Immature natural killer cell (primary cell): Measurements from ENCODE around the gene NKTR. TPM values are rescaled to one million over a fixed set of nuclear protein-coding genes. Genes with fewer than 3 reads are reported as not detected.

ENCODE experiments used
- DNase-seq, 3 donors: peaks; one replicate each; pipeline ENCODE4 v3.0.0; 2022; ENCODE audit warnings: mixed read lengths in 1 of 3
- H3K27ac Mint-ChIP-seq, 6 donors: one replicate each; pipeline ENCODE4 v1.8.0; 2020; ENCODE audit warnings: mixed read lengths in 6 of 6, mild to moderate bottlenecking in 5 of 6, inconsistent platforms in 4 of 6, moderate library complexity in 3 of 6
- H3K27me3 Mint-ChIP-seq, 3 donors: one replicate each; pipeline ENCODE4 v1.8.0; 2020 to 2021; ENCODE audit warnings: low read depth in 3 of 3, mild to moderate bottlenecking in 3 of 3, mixed read lengths in 3 of 3, moderate library complexity in 3 of 3, inconsistent platforms in 1 of 3
- H3K36me3 Mint-ChIP-seq, 3 donors: one replicate each; pipeline ENCODE4 v1.8.0; 2020; ENCODE audit warnings: mixed read lengths in 3 of 3, inconsistent platforms in 2 of 3, mild to moderate bottlenecking in 2 of 3
- H3K4me1 Mint-ChIP-seq, 2 donors: one replicate each; pipeline ENCODE4 v1.8.0; 2020; ENCODE audit warnings: inconsistent platforms in 2 of 2, mild to moderate bottlenecking in 2 of 2, mixed read lengths in 2 of 2, moderate library complexity in 1 of 2
- H3K4me3 Mint-ChIP-seq, 5 donors: one replicate each; pipeline ENCODE4 v1.8.0; 2020; ENCODE audit warnings: mild to moderate bottlenecking in 5 of 5, mixed read lengths in 5 of 5, inconsistent platforms in 3 of 5, moderate library complexity in 3 of 5
- H3K9me3 Mint-ChIP-seq, 6 donors: one replicate each; pipeline ENCODE4 v1.8.0; 2020; ENCODE audit warnings: mild to moderate bottlenecking in 6 of 6, mixed read lengths in 6 of 6, inconsistent platforms in 4 of 6, moderate library complexity in 3 of 6
- polyA plus RNA-seq, 3 donors: library from polyadenylated mRNA; unstranded; fragments of 300-500 nt; fragmentation: Illumina TruSeq; gene quantifications; one replicate each; pipeline ENCODE4 v1.2.3, GENCODE V29; 2021

The NKTR gene
- polyA plus RNA-seq, 3 donors from 2014 or later: 6.9 to 15.9 (median 7.4) TPM

- Mint-ChIP-seq H3K4me1 (no peaks in the 10 kb centered on the region), H3K27me3 (peaks cover 0 to 9% (median 2%) of the 10 kb centered on the region in 3 donors), H3K27ac (no peak overlapping the region), H3K9me3 (no peaks in the 10 kb centered on the region), H3K36me3 (no peaks in the 10 kb centered on the region), H3K4me3 (peak overlapping the region in 1 of 5 donors; percentile 21)
- DNase-seq: no peak
Observed at GRCh38 chr3:42663581-42664437, 63.3 kb downstream of the NKTR start.

GRCh38 chr3:42664438-42664803 lies 63.9 kb downstream of the NKTR start:
- no peaks in the 10 kb centered on the region for H3K4me1 Mint-ChIP-seq
- no peak overlapping the region for H3K4me3 Mint-ChIP-seq
- no peak overlapping the region for H3K27ac Mint-ChIP-seq
- H3K36me3 Mint-ChIP-seq: no peaks in the 10 kb centered on the region
- no peaks in the 10 kb centered on the region for H3K9me3 Mint-ChIP-seq
- no peak for DNase-seq
- peaks cover 0 to 9% (median 2%) of the 10 kb centered on the region in 3 donors for H3K27me3 Mint-ChIP-seq

- H3K36me3 Mint-ChIP-seq: no peaks in the 10 kb centered on the region
- peaks cover 0 to 11% (median 0%) of the 10 kb centered on the region in 3 donors for H3K27me3 Mint-ChIP-seq
- no peak overlapping the region for H3K27ac Mint-ChIP-seq
- no peaks in the 10 kb centered on the region for H3K9me3 Mint-ChIP-seq
- no peak for DNase-seq
- H3K4me3 Mint-ChIP-seq: no peak overlapping the region
- no peaks in the 10 kb centered on the region for H3K4me1 Mint-ChIP-seq
Observed at GRCh38 chr3:42665050-42665878, 64.8 kb downstream of the NKTR start.

GRCh38 chr3:42666022-42666421 lies 65.5 kb downstream of the NKTR start:
- DNase-seq: no peak
- Mint-ChIP-seq H3K4me1 (no peaks in the 10 kb centered on the region), H3K4me3 (no peak overlapping the region), H3K36me3 (no peaks in the 10 kb centered on the region), H3K27ac (no peak overlapping the region), H3K27me3 (peaks cover 0 to 9% (median 0%) of the 10 kb centered on the region in 3 donors), H3K9me3 (no peaks in the 10 kb centered on the region)

- Mint-ChIP-seq H3K36me3 (no peaks in the 10 kb centered on the region), H3K27ac (no peak overlapping the region), H3K27me3 (peaks cover 0 to 9% (median 0%) of the 10 kb centered on the region in 3 donors), H3K4me3 (no peak overlapping the region), H3K9me3 (no peaks in the 10 kb centered on the region), H3K4me1 (no peaks in the 10 kb centered on the region)
- no peak for DNase-seq
Observed at GRCh38 chr3:42666577-42666998, 66.1 kb downstream of the NKTR start.

GRCh38 chr3:42667096-42667522 lies 66.6 kb downstream of the NKTR start:
- H3K9me3 Mint-ChIP-seq: no peaks in the 10 kb centered on the region
- H3K36me3 Mint-ChIP-seq: no peaks in the 10 kb centered on the region
- no peak overlapping the region for H3K4me3 Mint-ChIP-seq
- no peak for DNase-seq
- H3K27ac Mint-ChIP-seq: no peak overlapping the region
- H3K4me1 Mint-ChIP-seq: no peaks in the 10 kb centered on the region
- H3K27me3 Mint-ChIP-seq: peaks cover 0 to 9% (median 0%) of the 10 kb centered on the region in 3 donors

GRCh38 chr3:42667523-42668412 lies 67.3 kb downstream of the NKTR start:
- Mint-ChIP-seq H3K4me3 (no peak overlapping the region), H3K36me3 (no peaks in the 10 kb centered on the region), H3K4me1 (no peaks in the 10 kb centered on the region), H3K27ac (no peak overlapping the region), H3K27me3 (peaks cover 0 to 9% (median 0%) of the 10 kb centered on the region in 3 donors), H3K9me3 (no peaks in the 10 kb centered on the region)
- no peak for DNase-seq

GRCh38 chr3:42668413-42668760 lies 67.9 kb downstream of the NKTR start:
- no peak for DNase-seq
- Mint-ChIP-seq H3K27ac (no peak overlapping the region), H3K27me3 (peaks cover 0 to 9% (median 0%) of the 10 kb centered on the region in 3 donors), H3K4me3 (no peak overlapping the region), H3K4me1 (no peaks in the 10 kb centered on the region), H3K36me3 (no peaks in the 10 kb centered on the region), H3K9me3 (no peaks in the 10 kb centered on the region)

- Mint-ChIP-seq H3K27me3 (peaks cover 0 to 9% (median 0%) of the 10 kb centered on the region in 3 donors), H3K4me1 (no peaks in the 10 kb centered on the region), H3K9me3 (no peaks in the 10 kb centered on the region), H3K27ac (no peak overlapping the region), H3K36me3 (no peaks in the 10 kb centered on the region), H3K4me3 (no peak overlapping the region)
- no peak for DNase-seq
Observed at GRCh38 chr3:42668793-42669217, 68.3 kb downstream of the NKTR start.

GRCh38 chr3:42670051-42670576 lies 69.6 kb downstream of the NKTR start:
- Mint-ChIP-seq H3K27me3 (peaks cover 0 to 9% (median 0%) of the 10 kb centered on the region in 3 donors), H3K36me3 (no peaks in the 10 kb centered on the region), H3K27ac (no peak overlapping the region)

GRCh38 chr3:42670670-42671069 lies 70.2 kb downstream of the NKTR start:
- no peak for DNase-seq
- Mint-ChIP-seq H3K4me3 (no peak overlapping the region), H3K36me3 (no peaks in the 10 kb centered on the region), H3K27me3 (peaks cover 0 to 9% (median 0%) of the 10 kb centered on the region in 3 donors), H3K9me3 (no peaks in the 10 kb centered on the region), H3K27ac (no peak overlapping the region), H3K4me1 (no peaks in the 10 kb centered on the region)

More at GRCh38 chr3:42670051-42670576, 69.6 kb downstream of the NKTR start:
- DNase-seq: no peak
- Mint-ChIP-seq H3K4me3 (no peak overlapping the region), H3K9me3 (no peaks in the 10 kb centered on the region), H3K4me1 (no peaks in the 10 kb centered on the region)

- peaks cover 0 to 6% (median 3%) of the 10 kb centered on the region in 3 donors for H3K27me3 Mint-ChIP-seq
- H3K4me1 Mint-ChIP-seq: no peaks in the 10 kb centered on the region
- no peak overlapping the region for H3K4me3 Mint-ChIP-seq
- no peak overlapping the region for H3K27ac Mint-ChIP-seq
- peaks cover 0 to 1% (median 0%) of the 10 kb centered on the region in 6 donors for H3K9me3 Mint-ChIP-seq
- no peak for DNase-seq
- no peaks in the 10 kb centered on the region for H3K36me3 Mint-ChIP-seq
Observed at GRCh38 chr3:42672515-42672914, 72.0 kb downstream of the NKTR start.

GRCh38 chr3:42673082-42673481 lies 72.6 kb downstream of the NKTR start:
- Mint-ChIP-seq H3K27me3 (peaks cover 0 to 7% (median 3%) of the 10 kb centered on the region in 3 donors), H3K27ac (no peak overlapping the region), H3K4me1 (no peaks in the 10 kb centered on the region), H3K4me3 (no peak overlapping the region), H3K9me3 (peaks cover 0 to 7% (median 0%) of the 10 kb centered on the region in 6 donors), H3K36me3 (peaks cover 0 to 5% (median 0%) of the 10 kb centered on the region in 3 donors)
- DNase-seq: no peak
